ENCODE data around the gene UBE2Q1.

Gene UBE2Q1

DNA sequence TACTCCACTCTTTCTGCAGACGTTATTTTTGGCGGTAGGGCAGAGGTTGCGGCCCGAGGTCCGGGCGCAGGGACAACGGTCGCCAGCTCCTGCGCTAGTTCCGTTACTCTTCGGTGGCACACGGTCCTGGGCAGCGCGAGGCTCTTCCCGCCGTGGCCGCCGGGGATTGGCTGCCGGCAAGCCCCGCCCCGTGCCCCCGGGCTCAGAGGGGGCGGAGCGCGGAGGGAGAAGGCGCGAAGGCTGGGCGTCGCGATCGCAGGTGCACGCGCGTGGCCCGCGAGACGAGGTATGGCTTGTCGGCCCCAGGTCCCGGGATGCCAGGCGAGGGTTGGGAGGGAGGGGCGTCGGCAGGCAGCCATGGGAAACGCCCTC is 55.7 kb downstream of the UBE2Q1 start:
- no peak for DNase-seq (ENCODE audit: low spot score)

DNA sequence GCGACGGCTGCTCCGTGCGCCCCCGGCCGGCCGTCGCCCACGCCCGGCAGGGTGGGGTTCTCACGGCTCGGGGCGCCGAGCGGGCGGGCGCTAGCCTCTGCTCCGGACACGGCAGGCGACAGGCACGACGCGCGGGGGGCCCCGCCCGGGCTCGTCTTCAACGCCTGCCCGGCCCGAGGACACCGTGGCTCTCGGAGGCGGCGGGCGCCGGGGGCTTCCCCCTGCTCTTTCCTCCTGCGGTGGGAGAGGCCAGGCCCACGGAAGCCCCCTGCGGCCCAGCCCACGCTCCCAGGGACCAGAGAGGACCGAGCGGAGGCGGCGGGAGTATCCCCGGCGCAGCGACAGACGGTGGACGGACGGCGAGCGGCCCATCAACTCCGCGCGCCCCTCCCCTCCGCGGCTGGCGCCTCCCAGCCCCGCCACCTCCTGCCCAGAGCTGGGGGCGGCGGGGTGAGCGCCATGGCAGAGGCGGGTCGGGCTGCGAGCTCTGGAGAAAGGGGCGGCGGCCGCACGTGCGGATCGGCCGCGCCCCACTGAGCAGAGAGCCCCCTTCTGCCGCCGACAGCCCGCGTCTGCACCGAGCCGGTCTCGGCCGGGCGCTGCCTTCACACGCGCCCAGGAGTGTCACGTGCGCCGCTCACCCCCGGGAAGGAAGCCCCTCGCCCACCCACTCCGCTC is 56.3 kb downstream of the UBE2Q1 start, which contains the start of the genes SHE and TDRD10:
Gene SHE (minus strand): TSS at position 347 of the 678 bp plus-strand sequence. CDS start 386 bp downstream, outside the sequence.
Gene TDRD10 (plus strand): TSS at position 154 of the 678 bp plus-strand sequence. CDS start 4,685 bp downstream, outside the sequence.
- no peak for DNase-seq (ENCODE audit: low spot score)

DNA sequence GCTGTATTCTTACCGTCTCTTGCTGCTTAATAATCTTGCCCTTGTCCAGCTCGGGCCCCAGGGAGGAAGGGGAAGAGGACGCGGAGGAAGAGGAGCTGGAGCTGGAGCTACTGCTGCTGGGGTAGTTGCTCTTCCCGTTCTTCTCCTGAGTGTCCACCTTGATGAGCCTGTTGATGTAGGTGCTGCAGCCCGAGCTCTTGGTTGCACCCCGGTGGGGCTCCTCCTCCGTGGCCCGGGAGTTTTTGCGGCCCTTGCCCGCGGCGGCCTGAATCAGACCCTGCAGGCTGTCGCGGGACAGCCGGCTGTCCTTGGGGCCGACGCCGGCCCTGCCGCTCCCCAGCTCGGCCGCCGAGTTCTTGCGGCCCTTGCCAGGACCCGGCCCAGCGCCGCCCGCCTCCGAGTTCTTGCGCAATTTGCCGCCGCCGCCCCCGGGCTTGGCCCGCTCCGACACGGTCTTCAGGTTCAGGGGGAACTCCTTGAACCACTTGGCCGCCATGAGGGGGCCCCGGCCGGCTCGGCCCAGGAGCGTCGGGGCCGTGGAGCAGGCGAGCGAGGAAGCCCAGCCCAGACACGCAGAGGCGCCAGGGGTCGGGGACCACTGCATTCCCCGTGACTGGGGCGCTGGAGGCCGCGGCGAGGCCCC is 56.9 kb downstream of the UBE2Q1 start:
- peak; percentile 51 for DNase-seq (ENCODE audit: low spot score)

DNA sequence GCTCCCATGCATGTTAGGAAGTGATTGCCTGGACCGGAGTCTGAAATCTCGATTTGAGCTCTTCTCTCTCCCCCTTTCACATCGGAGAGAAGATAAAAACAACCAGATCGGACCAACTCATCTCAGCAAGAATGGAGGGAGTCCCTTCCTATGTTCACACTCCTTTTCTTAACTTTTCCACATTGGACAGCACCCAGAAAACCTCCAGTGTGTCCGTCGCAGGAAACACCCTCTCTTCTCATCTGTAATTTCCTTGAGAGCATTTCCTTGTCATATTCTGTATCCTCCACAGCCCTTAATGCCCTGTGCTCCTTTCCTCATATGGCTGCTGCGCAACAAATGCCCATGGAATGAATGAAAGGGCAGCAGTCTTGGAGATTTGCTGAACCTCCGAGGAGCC is 57.9 kb downstream of the UBE2Q1 start:
- DNase-seq (ENCODE audit: low spot score), result no peak

DNA sequence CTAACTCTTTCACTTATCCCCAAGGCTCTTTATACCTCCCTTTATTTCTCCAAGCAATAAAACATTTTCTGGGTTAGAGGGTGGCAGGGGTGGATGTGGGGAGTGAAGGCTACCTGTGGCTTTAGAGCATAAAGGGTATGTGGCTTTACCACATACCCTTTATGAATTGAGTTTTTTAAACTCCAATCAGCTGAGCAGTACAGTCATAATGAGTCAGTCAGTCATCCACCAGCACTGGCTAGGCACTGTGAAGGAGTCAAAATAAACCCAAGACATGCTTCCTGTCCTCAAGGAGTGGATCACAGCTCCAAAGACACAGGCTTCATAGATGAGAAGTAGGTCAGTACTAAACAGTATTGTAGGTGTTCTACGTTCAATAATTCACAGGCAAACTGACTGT is 59.0 kb downstream of the UBE2Q1 start:
- DNase-seq (ENCODE audit: low spot score), result no peak

All from HuH-7 (cell line).